Thymus (tissue), 11 donors: ENCODE results near the gene RBP3. TPM values are rescaled to one million over a fixed set of nuclear protein-coding genes. Genes with fewer than 3 reads are reported as not detected.
A peak's percentile ranks its signal among the peaks of the same experiment; 100 is the strongest.

Experiments used
- DNase-seq, 9 donors: peaks; one replicate each; pipeline ENCODE4 v3.0.0-alpha.2; 2013; ENCODE audit warnings: low spot score in 9 of 9, low read depth in 6 of 9, missing footprints in 1 of 9
- H3K27ac ChIP-seq, 2 donors: one replicate each; pipeline ENCODE4 v1.5.1; 2013; ENCODE audit warnings: control low read depth in 1 of 2, low read depth in 1 of 2, low read length in 1 of 2, mild to moderate bottlenecking in 1 of 2, moderate library complexity in 1 of 2
- H3K27me3 ChIP-seq, 2 donors: one replicate each; pipeline ENCODE4 v1.5.1; 2013; ENCODE audit warnings: low read length in 1 of 2; ENCODE audit not compliant: control insufficient read depth in 2 of 2, insufficient read depth in 1 of 2
- H3K36me3 ChIP-seq, 2 donors: one replicate each; pipeline ENCODE4 v1.5.1; 2013; ENCODE audit warnings: low read length in 1 of 2, mild to moderate bottlenecking in 1 of 2, moderate library complexity in 1 of 2; ENCODE audit not compliant: control insufficient read depth in 2 of 2, insufficient read depth in 2 of 2
- H3K4me1 ChIP-seq, 2 donors: one replicate each; pipeline ENCODE4 v1.5.1; 2013; ENCODE audit warnings: low read length in 2 of 2; ENCODE audit not compliant: control insufficient read depth in 2 of 2, insufficient read depth in 2 of 2
- H3K4me3 ChIP-seq, 2 donors: one replicate each; pipeline ENCODE4 v1.5.1; 2013; ENCODE audit warnings: low read length in 2 of 2, control low read depth in 1 of 2, mild to moderate bottlenecking in 1 of 2
- H3K9me3 ChIP-seq, 2 donors: one replicate each; pipeline ENCODE4 v1.5.1; 2013; ENCODE audit warnings: low read length in 1 of 2, mild to moderate bottlenecking in 1 of 2; ENCODE audit not compliant: control insufficient read depth in 2 of 2, insufficient read depth in 1 of 2
- WGBS: extraction: QIAGEN DNeasy Blood & Tissue Kit; methylation state at CpG from one replicate; pipeline ENCODE4 v1.1.7; 2013; 5-methylcytosine and 5-hydroxymethylcytosine counted together
- polyA plus RNA-seq: library from polyadenylated mRNA; stranded (reverse); fragments of 200-250 nt; gene quantifications from one replicate; pipeline ENCODE4 v1.2.3, GENCODE V29; 2013
- total RNA-seq: library from RNA; stranded (reverse); fragments of 120-200 nt; gene quantifications from one replicate; pipeline ENCODE4 v1.2.4, GENCODE V29; 2013
- donor health status: healthy.

The RBP3 gene
- total and polyA plus RNA-seq, 2 donors, result 0.05 TPM

GRCh38 chr10:47397256-47397655 is 49.1 kb downstream of the RBP3 start:
- no peaks in the 10 kb centered on the region for H3K27me3 ChIP-seq
- no peak for DNase-seq

GRCh38 chr10:47400251-47400650 is 52.1 kb downstream of the RBP3 start:
- no peaks in the 10 kb centered on the region for H3K36me3 ChIP-seq
- WGBS, result over 99% methylated on average over 2 of the region's 2 CpGs

More at GRCh38 chr10:47397256-47397655, 49.1 kb downstream of the RBP3 start:
- Histone ChIP-seq H3K4me3 (no peak overlapping the region), H3K27ac (no peak overlapping the region), H3K9me3 (no peaks in the 10 kb centered on the region), H3K36me3 (no peaks in the 10 kb centered on the region), H3K4me1 (peaks cover 0 to 2% of the 10 kb centered on the region in 2 donors)
- 96% methylated on average over 6 of the region's 6 CpGs for WGBS

GRCh38 chr10:47400786-47401185 is 52.6 kb downstream of the RBP3 start:
- peaks cover 0 to 5% of the 10 kb centered on the region in 2 donors for H3K9me3 ChIP-seq
- no peak overlapping the region for H3K27ac ChIP-seq
- over 99% methylated on average over 3 of the region's 3 CpGs for WGBS
- H3K4me3 ChIP-seq, result no peak overlapping the region
- H3K36me3 ChIP-seq, result no peaks in the 10 kb centered on the region
- H3K27me3 ChIP-seq, result no peaks in the 10 kb centered on the region
- DNase-seq, result no peak
- peaks cover 2 to 9% of the 10 kb centered on the region in 2 donors for H3K4me1 ChIP-seq

More at GRCh38 chr10:47400251-47400650, 52.1 kb downstream of the RBP3 start:
- Histone ChIP-seq H3K4me3 (no peak overlapping the region), H3K27ac (no peak overlapping the region), H3K9me3 (peaks cover 0 to 5% of the 10 kb centered on the region in 2 donors), H3K27me3 (no peaks in the 10 kb centered on the region), H3K4me1 (peaks cover 2 to 9% of the 10 kb centered on the region in 2 donors)
- DNase-seq, result no peak

- Histone ChIP-seq H3K27ac (no peak overlapping the region), H3K9me3 (peaks cover 0 to 5% of the 10 kb centered on the region in 2 donors), H3K4me1 (peaks cover 2 to 9% of the 10 kb centered on the region in 2 donors), H3K4me3 (no peak overlapping the region), H3K36me3 (no peaks in the 10 kb centered on the region), H3K27me3 (no peaks in the 10 kb centered on the region)
- no peak for DNase-seq
- WGBS, result 97% methylated on average over 4 of the region's 4 CpGs
These were observed 53.0 kb downstream of the RBP3 start for GRCh38 chr10:47401210-47401609.

- H3K36me3 ChIP-seq, result no peaks in the 10 kb centered on the region
- WGBS, result 97% methylated on average over 10 of the region's 10 CpGs
- H3K9me3 ChIP-seq, result peaks cover 0 to 5% of the 10 kb centered on the region in 2 donors
- no peak overlapping the region for H3K27ac ChIP-seq
- H3K27me3 ChIP-seq, result no peaks in the 10 kb centered on the region
- H3K4me3 ChIP-seq, result no peak overlapping the region
- peaks cover 0 to 9% of the 10 kb centered on the region in 2 donors for H3K4me1 ChIP-seq
- no peak for DNase-seq
These were observed 53.9 kb downstream of the RBP3 start for GRCh38 chr10:47401874-47402640.

GRCh38 chr10:47402641-47403301 is 54.6 kb downstream of the RBP3 start:
- Histone ChIP-seq H3K4me1 (peaks cover 0 to 9% of the 10 kb centered on the region in 2 donors), H3K27ac (no peak overlapping the region), H3K4me3 (no peak overlapping the region), H3K27me3 (no peaks in the 10 kb centered on the region), H3K9me3 (peaks cover 0 to 5% of the 10 kb centered on the region in 2 donors), H3K36me3 (no peaks in the 10 kb centered on the region)
- DNase-seq, result no peak
- WGBS, result 95% methylated on average over 4 of the region's 4 CpGs

GRCh38 chr10:47403446-47404318 is 55.5 kb downstream of the RBP3 start:
- H3K27me3 ChIP-seq, result no peaks in the 10 kb centered on the region
- WGBS, result 90% methylated on average over 6 of the region's 6 CpGs
- H3K9me3 ChIP-seq, result peaks cover 0 to 5% of the 10 kb centered on the region in 2 donors
- H3K4me1 ChIP-seq, result peaks cover 0 to 9% of the 10 kb centered on the region in 2 donors
- no peak overlapping the region for H3K27ac ChIP-seq
- no peak overlapping the region for H3K4me3 ChIP-seq
- peak in 2 of 9 donors; percentile 21 to 32 for DNase-seq
- H3K36me3 ChIP-seq, result no peaks in the 10 kb centered on the region

GRCh38 chr10:47404446-47404845 is 56.3 kb downstream of the RBP3 start:
- no peak for DNase-seq
- no peaks in the 10 kb centered on the region for H3K27me3 ChIP-seq
- peaks cover 0 to 10% of the 10 kb centered on the region in 2 donors for H3K4me1 ChIP-seq
- 96% methylated on average over 6 of the region's 6 CpGs for WGBS
- no peak overlapping the region for H3K27ac ChIP-seq
- peaks cover 0 to 5% of the 10 kb centered on the region in 2 donors for H3K9me3 ChIP-seq
- H3K36me3 ChIP-seq, result no peaks in the 10 kb centered on the region
- H3K4me3 ChIP-seq, result no peak overlapping the region
